Omental fat pad (tissue), 4 donors: Measurements from ENCODE around the gene CAPN9. TPM values are rescaled to one million over a fixed set of nuclear protein-coding genes. Genes with fewer than 3 reads are reported as not detected.

Source experiments
- ATAC-seq: fragments of 150-250 bp; one replicate; pipeline ENCODE4 v1.9.1; 2016; ENCODE audit warnings: mild to moderate bottlenecking, moderate library complexity; ENCODE audit not compliant: low FRiP score
- DNase-seq: peaks from one replicate; pipeline ENCODE4 v3.0.0-alpha.2; 2019; ENCODE audit warnings: low spot score
- total RNA-seq, 4 donors: library from RNA; depleted of rRNA; stranded (reverse); fragments of >200 nt; gene quantifications; one replicate each; pipeline ENCODE4 v1.1.0, GENCODE V29; 2016
- TF ChIP-seq, protein P1 (sequence below), 3 donors: fragments of 450-650 bp; IDR thresholded peaks; one replicate each; pipeline ENCODE4 v1.5.1; 2016 to 2017; ENCODE audit warnings: antibody characterized with exemption in 3 of 3, mild to moderate bottlenecking in 3 of 3, moderate library complexity in 2 of 3

The CAPN9 gene
- total RNA-seq, 4 donors from 2014 or later: not detected

GRCh38 chr1:230818367-230818766 lies 71.2 kb downstream of the CAPN9 start:
- TF ChIP-seq, protein P1, sequence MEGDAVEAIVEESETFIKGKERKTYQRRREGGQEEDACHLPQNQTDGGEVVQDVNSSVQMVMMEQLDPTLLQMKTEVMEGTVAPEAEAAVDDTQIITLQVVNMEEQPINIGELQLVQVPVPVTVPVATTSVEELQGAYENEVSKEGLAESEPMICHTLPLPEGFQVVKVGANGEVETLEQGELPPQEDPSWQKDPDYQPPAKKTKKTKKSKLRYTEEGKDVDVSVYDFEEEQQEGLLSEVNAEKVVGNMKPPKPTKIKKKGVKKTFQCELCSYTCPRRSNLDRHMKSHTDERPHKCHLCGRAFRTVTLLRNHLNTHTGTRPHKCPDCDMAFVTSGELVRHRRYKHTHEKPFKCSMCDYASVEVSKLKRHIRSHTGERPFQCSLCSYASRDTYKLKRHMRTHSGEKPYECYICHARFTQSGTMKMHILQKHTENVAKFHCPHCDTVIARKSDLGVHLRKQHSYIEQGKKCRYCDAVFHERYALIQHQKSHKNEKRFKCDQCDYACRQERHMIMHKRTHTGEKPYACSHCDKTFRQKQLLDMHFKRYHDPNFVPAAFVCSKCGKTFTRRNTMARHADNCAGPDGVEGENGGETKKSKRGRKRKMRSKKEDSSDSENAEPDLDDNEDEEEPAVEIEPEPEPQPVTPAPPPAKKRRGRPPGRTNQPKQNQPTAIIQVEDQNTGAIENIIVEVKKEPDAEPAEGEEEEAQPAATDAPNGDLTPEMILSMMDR (IDR thresholded peaks at IDR 0.05): no peak
- DNase-seq: no peak
- no peak for ATAC-seq

DNA sequence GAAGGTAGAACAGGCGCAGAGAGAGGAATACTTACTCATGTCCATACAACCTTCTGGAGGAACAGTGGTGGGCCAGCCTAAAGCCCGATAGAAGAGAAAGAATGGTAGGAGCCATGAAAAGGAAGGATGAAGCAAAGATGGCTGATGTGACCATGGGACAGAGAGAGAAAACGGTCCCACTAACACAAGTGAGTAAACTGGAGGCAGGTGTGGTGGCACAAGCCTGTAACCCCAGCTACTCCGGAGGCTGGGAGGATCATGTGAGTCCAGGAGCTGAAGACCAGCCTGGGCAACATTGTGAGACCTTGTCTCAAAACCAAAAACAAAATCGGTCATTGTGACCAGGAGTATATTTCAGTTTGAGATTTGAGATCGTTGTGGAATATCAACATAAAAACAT lies 71.7 kb downstream of the CAPN9 start:
- DNase-seq (no peak), ATAC-seq (no peak)
- TF ChIP-seq, protein P1 (IDR thresholded peaks at IDR 0.05): no peak

- DNase-seq: no peak
- ATAC-seq: no peak
- TF ChIP-seq, protein P1 (IDR thresholded peaks at IDR 0.05): no peak
Observed at GRCh38 chr1:230819976-230820375, 72.8 kb downstream of the CAPN9 start.

DNA sequence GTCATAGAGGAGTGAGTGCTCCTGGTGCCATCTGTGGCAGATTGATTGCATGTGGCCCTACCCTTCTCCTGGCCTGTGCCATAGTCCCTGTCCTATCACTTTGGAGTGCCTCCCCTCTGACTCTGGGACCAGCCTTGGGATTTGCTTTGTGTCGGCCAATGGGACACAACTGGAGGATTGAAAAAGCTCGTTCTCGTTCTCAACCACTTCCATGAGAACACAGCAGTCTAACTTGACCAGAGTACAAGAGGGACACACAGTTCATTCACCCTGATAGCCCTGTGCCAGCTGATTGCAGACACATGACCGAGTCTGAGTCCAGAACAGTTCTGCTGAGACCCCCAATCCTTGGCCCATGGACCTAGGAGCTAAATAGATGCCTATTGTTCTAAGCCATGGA lies 73.4 kb downstream of the CAPN9 start:
- no peak for ATAC-seq

GRCh38 chr1:230821346-230821745 lies 74.2 kb downstream of the CAPN9 start:
- ATAC-seq (no peak), DNase-seq (no peak)
- TF ChIP-seq, protein P1 (IDR thresholded peaks at IDR 0.05): no peak

More for the DNA sequence above, 73.4 kb downstream of the CAPN9 start:
- no peak for DNase-seq
- TF ChIP-seq, protein P1 (IDR thresholded peaks at IDR 0.05): no peak

- DNase-seq (no peak), ATAC-seq (no peak)
- TF ChIP-seq, protein P1 (IDR thresholded peaks at IDR 0.05): no peak
Observed at GRCh38 chr1:230822092-230822581, 74.9 kb downstream of the CAPN9 start.

GRCh38 chr1:230823426-230823825 lies 76.2 kb downstream of the CAPN9 start:
- no peak for DNase-seq
- ATAC-seq: no peak

More at GRCh38 chr1:230823426-230823825, 76.2 kb downstream of the CAPN9 start:
- TF ChIP-seq, protein P1 (IDR thresholded peaks at IDR 0.05): no peak
